ENCODE results near the gene GUCY2D. TPM values are rescaled to one million over a fixed set of nuclear protein-coding genes. Genes with fewer than 3 reads are reported as not detected.
A peak's percentile ranks its signal among the peaks of the same experiment; 100 is the strongest.

Gene GUCY2D
- total RNA-seq, 3 donors from 2014 or later (not counting 1 experiment from before 2014, with no cell fraction given) = not detected

GRCh38 chr17:8004899-8005298 is 2.5 kb downstream of the GUCY2D start:
- ATAC-seq (no peak), DNase-seq (no peak)
- no peaks in the 10 kb centered on the region for H3K36me3 ChIP-seq (ENCODE audit: control insufficient read depth, insufficient read depth, low read length)
- H3K4me3 ChIP-seq (ENCODE audit: low read length) = no peak overlapping the region
- no peak overlapping the region for H3K4me3 Mint-ChIP-seq
- no peak overlapping the region for H3K27ac Mint-ChIP-seq
- H3K4me1 ChIP-seq (ENCODE audit: control insufficient read depth, insufficient read depth, low read length) = peaks cover 12% of the 10 kb centered on the region
- H3K36me3 Mint-ChIP-seq = no peaks in the 10 kb centered on the region
- 96% methylated on average over 6 of the region's 6 CpGs for whole genome bisulfite sequencing (ENCODE audit: insufficient coverage)
- H3K27me3 Mint-ChIP-seq (ENCODE audit: low read depth in 2 of 2) = peaks cover 46 to 49% of the 10 kb centered on the region in 2 donors
- no peak for TF ChIP-seq CTCF (IDR thresholded peaks at IDR 0.05)
- intact Hi-C loops (cut with micrococcal nuclease) = no loop called here
- peaks cover 10% of the 10 kb centered on the region for H3K27me3 ChIP-seq (ENCODE audit: control insufficient read depth, insufficient read depth, low read length)
- H3K9me3 ChIP-seq (ENCODE audit: control insufficient read depth, insufficient read depth, low read length) = no peaks in the 10 kb centered on the region
- no peaks in the 10 kb centered on the region for H3K9me3 Mint-ChIP-seq
- peaks cover 7 to 10% of the 10 kb centered on the region in 2 donors for H3K4me1 Mint-ChIP-seq
- H3K27ac ChIP-seq (ENCODE audit: low read length) = no peak overlapping the region

GRCh38 chr17:8005357-8005756 is 2.9 kb downstream of the GUCY2D start:
- Histone ChIP-seq H3K27me3 (ENCODE audit: control insufficient read depth, insufficient read depth, low read length) (peaks cover 8% of the 10 kb centered on the region), H3K9me3 (ENCODE audit: control insufficient read depth, insufficient read depth, low read length) (no peaks in the 10 kb centered on the region), H3K27ac (ENCODE audit: low read length) (no peak overlapping the region), H3K36me3 (ENCODE audit: control insufficient read depth, insufficient read depth, low read length) (no peaks in the 10 kb centered on the region), H3K4me1 (ENCODE audit: control insufficient read depth, insufficient read depth, low read length) (peaks cover 12% of the 10 kb centered on the region), H3K4me3 (ENCODE audit: low read length) (no peak overlapping the region)
- intact Hi-C loops (cut with micrococcal nuclease) = no loop called here
- no peaks in the 10 kb centered on the region for H3K9me3 Mint-ChIP-seq
- no peak for TF ChIP-seq CTCF (IDR thresholded peaks at IDR 0.05)
- peaks cover 44 to 48% of the 10 kb centered on the region in 2 donors for H3K27me3 Mint-ChIP-seq (ENCODE audit: low read depth in 2 of 2)
- no peaks in the 10 kb centered on the region for H3K36me3 Mint-ChIP-seq
- no peak for DNase-seq
- peaks cover 7 to 10% of the 10 kb centered on the region in 2 donors for H3K4me1 Mint-ChIP-seq
- ATAC-seq = no peak
- no peak overlapping the region for H3K4me3 Mint-ChIP-seq
- no peak overlapping the region for H3K27ac Mint-ChIP-seq
- WGBS (ENCODE audit: insufficient coverage) = 100% methylated on average over 1 of the region's 1 CpG

GRCh38 chr17:8005967-8006730 is 3.7 kb downstream of the GUCY2D start:
- peaks cover 37 to 40% of the 10 kb centered on the region in 2 donors for H3K27me3 Mint-ChIP-seq (ENCODE audit: low read depth in 2 of 2)
- peaks cover 12% of the 10 kb centered on the region for H3K4me1 ChIP-seq (ENCODE audit: control insufficient read depth, insufficient read depth, low read length)
- no peak overlapping the region for H3K4me3 ChIP-seq (ENCODE audit: low read length)
- H3K9me3 ChIP-seq (ENCODE audit: control insufficient read depth, insufficient read depth, low read length) = no peaks in the 10 kb centered on the region
- no peaks in the 10 kb centered on the region for H3K36me3 Mint-ChIP-seq
- ATAC-seq (peak in 1 of 3 donors; percentile 34), DNase-seq (no peak)
- H3K4me1 Mint-ChIP-seq = peaks cover 7 to 10% of the 10 kb centered on the region in 2 donors
- H3K4me3 Mint-ChIP-seq = no peak overlapping the region
- no peak overlapping the region for H3K27ac Mint-ChIP-seq
- intact Hi-C loops (cut with micrococcal nuclease) = no loop called here
- H3K36me3 ChIP-seq (ENCODE audit: control insufficient read depth, insufficient read depth, low read length) = no peaks in the 10 kb centered on the region
- TF ChIP-seq CTCF (IDR thresholded peaks at IDR 0.05) = no peak
- peaks cover 3% of the 10 kb centered on the region for H3K27me3 ChIP-seq (ENCODE audit: control insufficient read depth, insufficient read depth, low read length)
- no peaks in the 10 kb centered on the region for H3K9me3 Mint-ChIP-seq
- 94% methylated on average over 30 of the region's 30 CpGs for WGBS (ENCODE audit: insufficient coverage)
- no peak overlapping the region for H3K27ac ChIP-seq (ENCODE audit: low read length)

All from natural killer cell (primary cell).